Tibial artery (tissue), 4 donors: ENCODE results near the gene MFF.
A peak's percentile ranks its signal among the peaks of the same experiment; 100 is the strongest.

Experiments used
- DNase-seq, 2 donors: peaks; one replicate each; pipeline ENCODE4 v3.0.0-alpha.2; 2019
- H3K27ac ChIP-seq, 2 donors: fragments of 200-600 bp; sonication (generic) in 1 of 2; 1 replicate in 1 of 2; 2 replicates in 1 of 2; pipeline ENCODE4 v1.5.1; 2018 to 2019; ENCODE audit warnings: mild to moderate bottlenecking in 1 of 2
- H3K27me3 ChIP-seq, 2 donors: fragments of 200-600 bp; sonication (generic) in 1 of 2; one replicate each; pipeline versions ENCODE4 v1.5.1 to v1.6.0; 2016 to 2019
- H3K36me3 ChIP-seq, 3 donors: fragments of 200-600 bp; sonication (generic) in 2 of 3; one replicate each; pipeline ENCODE4 v1.5.1; 2016 to 2019; ENCODE audit warnings: mild to moderate bottlenecking in 2 of 3
- H3K4me1 ChIP-seq, 4 donors: fragments of 200-600 bp; sonication (generic) in 2 of 4; 1 replicate in 3 of 4; 2 replicates in 1 of 4; pipeline ENCODE4 v1.5.1; 2016 to 2019
- H3K4me3 ChIP-seq, 2 donors: fragments of 200-600 bp; sonication (generic) in 1 of 2; 1 replicate in 1 of 2; 2 replicates in 1 of 2; pipeline ENCODE4 v1.5.1; 2018 to 2019; ENCODE audit warnings: mild to moderate bottlenecking in 2 of 2
- H3K9me3 ChIP-seq, 3 donors: fragments of 200-600 bp; sonication (generic) in 1 of 3; one replicate each; pipeline ENCODE4 v1.5.1; 2016 to 2019
- intact Hi-C: fragments of 100-400 bp; cut with DNase I; formaldehyde crosslinking; loops from one replicate; pipeline ENCODE4 v1.15.0; 2023; ENCODE audit warnings: low total_unique reads
- TF ChIP-seq, protein P1 (sequence below), 2 experiments: fragments of 200-600 bp in 1 of 2; fragments of 450-650 bp in 1 of 2; IDR thresholded peaks; one replicate each; pipeline ENCODE4 v1.5.1; 2017 to 2019; ENCODE audit warnings: antibody characterized with exemption in 2 of 2, mild to moderate bottlenecking in 1 of 2, moderate library complexity in 1 of 2

The MFF gene

GRCh38 chr2:227402959-227403358, 77.9 kb downstream of the MFF start:
- TF ChIP-seq, protein P1, sequence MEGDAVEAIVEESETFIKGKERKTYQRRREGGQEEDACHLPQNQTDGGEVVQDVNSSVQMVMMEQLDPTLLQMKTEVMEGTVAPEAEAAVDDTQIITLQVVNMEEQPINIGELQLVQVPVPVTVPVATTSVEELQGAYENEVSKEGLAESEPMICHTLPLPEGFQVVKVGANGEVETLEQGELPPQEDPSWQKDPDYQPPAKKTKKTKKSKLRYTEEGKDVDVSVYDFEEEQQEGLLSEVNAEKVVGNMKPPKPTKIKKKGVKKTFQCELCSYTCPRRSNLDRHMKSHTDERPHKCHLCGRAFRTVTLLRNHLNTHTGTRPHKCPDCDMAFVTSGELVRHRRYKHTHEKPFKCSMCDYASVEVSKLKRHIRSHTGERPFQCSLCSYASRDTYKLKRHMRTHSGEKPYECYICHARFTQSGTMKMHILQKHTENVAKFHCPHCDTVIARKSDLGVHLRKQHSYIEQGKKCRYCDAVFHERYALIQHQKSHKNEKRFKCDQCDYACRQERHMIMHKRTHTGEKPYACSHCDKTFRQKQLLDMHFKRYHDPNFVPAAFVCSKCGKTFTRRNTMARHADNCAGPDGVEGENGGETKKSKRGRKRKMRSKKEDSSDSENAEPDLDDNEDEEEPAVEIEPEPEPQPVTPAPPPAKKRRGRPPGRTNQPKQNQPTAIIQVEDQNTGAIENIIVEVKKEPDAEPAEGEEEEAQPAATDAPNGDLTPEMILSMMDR (IDR thresholded peaks at IDR 0.05): no peak
- Histone ChIP-seq H3K27me3 (no peaks in the 10 kb centered on the region), H3K4me3 (no peak overlapping the region), H3K36me3 (no peaks in the 10 kb centered on the region), H3K4me1 (peaks cover 0 to 20% (median 14%) of the 10 kb centered on the region in 4 donors), H3K9me3 (no peaks in the 10 kb centered on the region), H3K27ac (no peak overlapping the region)
- no peak for DNase-seq
- intact Hi-C loops: loop anchor here (10.0 kb wide), 1 partner anchor 362 kb away; no protein-coding TSS in a partner anchor

DNA sequence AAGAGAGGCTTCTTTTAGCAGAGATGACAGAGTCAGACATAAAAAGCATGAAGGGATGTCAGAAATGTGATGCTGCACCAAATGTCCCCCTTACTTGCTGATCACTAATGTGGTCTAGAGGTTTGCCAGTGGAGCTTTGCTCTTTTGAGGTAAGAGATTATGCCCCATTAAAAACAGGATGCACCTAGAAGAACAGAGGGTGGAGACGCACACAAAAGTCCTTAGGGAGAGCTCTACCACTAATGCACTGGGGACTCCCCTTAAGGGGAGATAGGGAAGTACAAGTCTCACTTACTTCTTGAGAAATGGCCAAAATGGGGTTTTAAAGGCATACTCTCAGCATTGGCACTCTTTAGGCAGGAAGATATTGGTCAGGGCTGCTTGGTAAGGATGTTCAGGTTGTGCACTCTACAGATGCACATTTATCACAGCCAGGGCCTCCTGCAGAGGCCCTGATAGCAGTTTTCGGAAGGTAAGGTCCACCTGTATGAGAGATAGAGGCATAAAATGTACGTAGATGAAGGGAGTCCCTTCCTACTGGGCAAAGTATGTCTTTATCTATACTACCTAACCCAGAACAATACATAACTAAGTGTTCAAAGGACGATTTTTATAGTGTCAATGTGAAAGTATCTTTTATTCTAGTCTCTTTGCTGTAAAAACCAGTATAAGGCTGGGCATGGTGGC, 79.7 kb downstream of the MFF start:
- peaks cover 0 to 20% (median 14%) of the 10 kb centered on the region in 4 donors for H3K4me1 ChIP-seq
- DNase-seq: no peak
- H3K27ac ChIP-seq: no peak overlapping the region
- H3K27me3 ChIP-seq: no peaks in the 10 kb centered on the region
- no peaks in the 10 kb centered on the region for H3K9me3 ChIP-seq
- intact Hi-C loops: loop anchor here (10.0 kb wide), 1 partner anchor 360 kb away; no protein-coding TSS in a partner anchor
- H3K4me3 ChIP-seq: no peak overlapping the region
- H3K36me3 ChIP-seq: no peaks in the 10 kb centered on the region
- TF ChIP-seq, protein P1 (IDR thresholded peaks at IDR 0.05): no peak

GRCh38 chr2:227406177-227407031, 81.4 kb downstream of the MFF start:
- no peaks in the 10 kb centered on the region for H3K9me3 ChIP-seq
- TF ChIP-seq, protein P1 (IDR thresholded peaks at IDR 0.05): peak; percentile 51 to 52
- peaks cover 0 to 20% (median 14%) of the 10 kb centered on the region in 4 donors for H3K4me1 ChIP-seq
- DNase-seq: peak; percentile 46 to 72
- no peaks in the 10 kb centered on the region for H3K27me3 ChIP-seq
- H3K36me3 ChIP-seq: no peaks in the 10 kb centered on the region
- peak overlapping the region in 1 of 2 donors; percentile 14 for H3K4me3 ChIP-seq
- intact Hi-C loops: loop anchor here (10.0 kb wide), 1 partner anchor 358 kb away; no protein-coding TSS in a partner anchor
- H3K27ac ChIP-seq: peak overlapping the region; percentile 42 to 54
